GM21786 (cell line): ENCODE results near the gene SYAP1.
"Not testable (repeated sequence)": the region's sequence is repeated elsewhere in the genome, so short reads cannot be mapped to it uniquely, and the experiment has no call there.

Experiments
- ATAC-seq: cut with Tn5 transposase; IDR thresholded peaks from one replicate; pipeline ENCODE4 v1.9.1; 2021; ENCODE audit not compliant: unreplicated experiment

SYAP1 gene

DNA sequence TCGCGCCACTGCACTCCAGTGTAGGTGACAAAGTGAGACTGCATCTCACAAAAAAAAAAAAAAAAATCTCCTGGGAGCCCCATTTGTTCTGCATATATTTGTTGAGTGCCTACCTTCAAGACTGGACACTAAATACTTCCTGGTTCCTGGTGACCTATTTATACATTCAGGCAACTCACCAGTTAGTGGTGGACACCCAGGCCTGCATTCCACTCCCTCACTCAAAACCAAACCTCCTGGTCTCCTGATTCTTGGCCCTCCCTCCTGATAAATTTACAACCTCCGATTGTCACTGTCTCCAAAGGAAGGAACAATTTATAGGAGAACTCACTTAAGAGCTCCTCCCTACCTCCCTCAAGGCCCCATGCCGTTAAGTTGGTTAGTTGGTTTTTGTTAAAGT, 3.1 kb downstream of the SYAP1 start:
- ATAC-seq: no peak

DNA sequence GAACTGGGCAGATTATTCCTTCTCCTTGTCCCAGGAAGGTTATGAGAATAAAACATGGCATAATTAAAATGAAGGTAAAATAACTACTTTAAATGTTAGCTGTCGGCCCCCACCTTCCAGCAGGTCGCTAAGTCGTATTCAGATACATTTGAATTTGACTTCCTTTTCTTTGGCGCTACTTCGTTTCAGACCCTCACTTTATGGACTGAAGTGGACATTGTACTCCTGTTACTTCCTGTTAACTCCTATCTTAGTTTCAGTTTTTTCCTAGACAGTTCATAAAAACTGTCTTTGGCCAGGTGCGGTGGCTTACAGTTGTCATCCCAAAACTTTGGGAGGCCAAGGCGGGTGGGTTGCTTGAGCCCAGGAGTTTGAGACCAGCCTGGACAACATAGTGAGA, 5.7 kb downstream of the SYAP1 start:
- ATAC-seq: no peak

DNA sequence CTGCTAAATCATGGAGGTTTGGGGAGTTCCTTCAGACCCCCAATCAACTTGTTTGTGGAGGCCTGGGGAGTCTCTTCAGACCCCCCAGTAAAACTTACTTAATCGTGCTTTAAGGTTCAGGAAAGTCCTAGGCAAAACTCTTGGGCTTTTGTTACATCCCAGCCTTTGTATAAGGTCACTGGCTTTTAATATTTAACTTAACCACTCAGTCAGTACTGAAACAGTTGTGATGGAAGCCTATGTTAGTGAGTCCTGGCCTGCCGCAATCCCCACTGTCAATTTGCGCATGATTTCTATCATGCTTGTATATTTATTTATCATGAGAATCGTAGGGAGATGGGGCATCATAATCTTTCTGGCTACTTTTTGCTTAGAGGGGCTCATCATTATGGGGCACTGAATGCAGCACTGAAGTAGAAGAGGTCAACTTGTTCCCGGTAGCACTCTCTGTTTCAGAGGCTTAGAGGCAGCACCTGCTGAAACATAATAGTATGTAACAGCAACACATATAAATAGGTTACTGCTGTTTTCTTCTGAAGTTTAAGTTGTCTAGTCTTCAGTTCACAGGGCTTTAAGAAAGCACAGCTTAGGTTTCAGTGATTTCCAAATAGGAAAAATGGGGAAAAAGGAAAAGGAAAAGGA, 7.1 kb downstream of the SYAP1 start:
- peak; percentile 82 for ATAC-seq

GRCh38 chrX:16727637-16728036, 8.2 kb downstream of the SYAP1 start:
- ATAC-seq: no peak

DNA sequence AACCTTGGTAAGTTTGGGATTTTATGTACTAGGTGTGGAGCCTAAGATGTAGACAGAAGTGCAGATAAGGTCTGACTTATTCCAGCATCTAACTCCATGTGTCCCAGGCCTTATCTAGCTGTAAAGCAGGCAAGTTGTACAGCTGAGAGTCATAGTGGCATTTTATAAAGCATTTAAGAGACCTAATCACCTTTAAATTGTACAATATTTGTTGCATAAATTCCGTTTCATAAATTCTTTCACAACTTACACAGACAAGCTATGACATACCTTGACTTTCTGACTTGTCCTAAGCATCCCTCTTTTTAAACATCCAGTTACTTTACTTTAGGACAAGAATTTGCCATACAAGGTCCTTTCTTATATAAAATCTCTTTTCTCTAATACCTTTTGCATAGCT, 11.0 kb downstream of the SYAP1 start:
- no peak for ATAC-seq

GRCh38 chrX:16733013-16733412, 13.6 kb downstream of the SYAP1 start:
- ATAC-seq: no peak

GRCh38 chrX:16737024-16737423, 17.6 kb downstream of the SYAP1 start:
- no peak for ATAC-seq

DNA sequence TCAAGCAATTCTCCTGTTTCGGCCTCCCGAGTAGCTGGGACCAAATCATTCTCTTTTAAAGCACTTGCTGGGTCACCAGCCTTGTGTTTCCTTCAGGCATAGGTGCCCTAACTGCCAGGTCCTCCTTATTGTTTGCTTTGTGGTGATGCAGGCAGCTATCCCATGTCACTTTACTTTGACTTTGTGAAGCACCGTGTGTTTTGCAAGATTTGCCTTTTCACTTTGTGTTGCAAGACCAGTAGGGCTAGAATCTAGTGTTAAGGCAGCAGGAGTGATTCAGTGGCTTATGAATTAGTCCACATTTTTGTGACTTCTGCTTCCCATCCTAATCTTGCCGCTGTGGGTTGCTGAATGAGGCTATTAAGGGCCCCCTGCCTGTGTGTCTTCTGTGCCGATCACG, 20.2 kb downstream of the SYAP1 start:
- no peak for ATAC-seq

GRCh38 chrX:16743604-16744325, 24.4 kb downstream of the SYAP1 start:
- ATAC-seq: no peak

- ATAC-seq: no peak
These were observed 25.7 kb downstream of the SYAP1 start for GRCh38 chrX:16745102-16745501.

DNA sequence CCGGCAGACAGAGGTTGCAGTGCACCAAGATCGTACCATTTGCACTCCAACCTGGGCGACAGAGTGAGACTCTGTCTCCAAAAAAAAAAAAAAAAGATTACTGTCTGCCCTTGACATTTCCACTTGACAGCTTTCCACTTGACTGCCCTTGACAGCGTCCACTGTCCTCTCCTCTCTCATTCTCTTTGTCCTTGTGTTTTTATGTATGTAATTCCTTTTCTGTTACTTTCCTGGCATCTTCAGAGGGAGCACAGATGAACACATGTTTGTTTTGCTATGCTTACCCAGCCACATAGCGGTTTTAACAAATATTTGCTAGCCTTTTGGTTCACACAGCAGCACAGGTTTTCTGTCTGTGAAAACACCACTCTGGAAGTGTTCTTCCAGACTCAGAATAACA, 26.2 kb downstream of the SYAP1 start:
- no peak for ATAC-seq

- ATAC-seq: no peak
These were observed 29.0 kb downstream of the SYAP1 start for GRCh38 chrX:16748425-16748824.

GRCh38 chrX:16750136-16750535, 30.7 kb downstream of the SYAP1 start:
- ATAC-seq: no peak

DNA sequence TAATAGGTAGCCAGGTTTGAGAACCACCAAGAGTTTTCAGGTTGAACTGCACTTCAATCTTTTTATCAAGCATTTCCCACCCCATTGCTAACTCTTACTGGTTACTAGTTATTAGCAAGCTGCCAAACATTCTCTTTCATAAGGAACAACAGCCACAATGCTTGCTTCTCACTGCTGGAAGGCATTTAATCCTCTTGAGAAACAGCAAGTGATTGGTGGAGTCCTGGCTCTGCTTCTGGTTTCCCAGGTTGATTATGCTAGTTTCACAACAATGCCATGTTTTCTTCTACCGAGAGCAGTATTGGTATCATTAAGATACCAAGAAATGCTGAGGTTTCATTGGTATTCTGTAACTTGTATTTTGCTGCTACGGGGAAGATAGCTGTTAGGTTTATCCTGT, 34.6 kb downstream of the SYAP1 start:
- ATAC-seq: no peak

GRCh38 chrX:16756724-16757123, 37.3 kb downstream of the SYAP1 start:
- ATAC-seq: no peak

GRCh38 chrX:16761500-16761899, 42.1 kb downstream of the SYAP1 start:
- ATAC-seq: not testable (repeated sequence)

DNA sequence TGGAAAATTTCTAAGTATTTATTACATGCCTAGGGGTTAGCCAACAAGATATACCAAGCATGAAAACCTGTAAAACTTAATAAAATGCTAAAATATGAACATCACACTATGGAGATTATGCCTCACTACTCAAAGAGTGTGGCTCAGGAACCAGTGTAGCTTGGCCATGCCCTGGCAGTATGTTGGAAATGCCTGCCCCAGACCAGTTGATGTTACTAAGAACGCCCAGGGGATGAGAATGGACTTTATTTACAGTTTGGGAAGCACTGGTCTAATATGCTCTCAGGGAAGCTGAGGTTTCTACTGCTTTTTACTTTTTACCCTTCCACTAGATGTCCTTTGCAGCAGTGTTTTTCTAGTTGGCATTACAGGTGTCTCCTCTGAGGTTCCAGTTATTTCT, 43.2 kb downstream of the SYAP1 start:
- no peak for ATAC-seq

GRCh38 chrX:16765594-16765993, 46.2 kb downstream of the SYAP1 start:
- ATAC-seq: no peak

DNA sequence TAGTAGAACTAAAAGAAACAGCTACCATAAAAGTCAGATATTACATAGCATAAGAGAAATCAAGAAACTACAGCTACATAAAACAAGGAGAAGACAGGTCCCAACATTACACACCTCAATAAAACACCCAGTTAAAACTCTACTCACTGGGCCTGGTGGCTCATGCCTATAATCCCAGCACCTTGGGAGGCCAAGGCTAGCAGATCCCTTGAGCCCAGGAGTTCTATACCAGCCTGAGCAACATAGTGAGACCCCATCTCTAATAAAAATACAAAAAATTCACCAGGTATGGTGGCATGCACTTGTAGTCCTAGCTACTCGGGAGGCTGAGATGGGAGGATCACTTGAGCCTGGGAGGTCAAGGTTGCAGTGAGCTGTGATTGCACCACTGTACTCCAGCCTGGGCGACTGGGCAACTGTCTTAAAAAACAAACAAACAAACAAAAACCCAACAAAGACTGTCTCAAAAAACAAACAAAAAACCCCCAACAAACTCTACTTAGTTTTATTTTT, 51.6 kb downstream of the SYAP1 start:
- ATAC-seq: no peak

- ATAC-seq: no peak
These were observed 52.3 kb downstream of the SYAP1 start for GRCh38 chrX:16771483-16772398.

GRCh38 chrX:16772460-16772859, 53.0 kb downstream of the SYAP1 start:
- no peak for ATAC-seq

GRCh38 chrX:16774746-16775145, 55.3 kb downstream of the SYAP1 start:
- ATAC-seq: no peak
